GM23338 (cell line): ENCODE measurements around the gene KLF9. TPM values are rescaled to one million over a fixed set of nuclear protein-coding genes. Genes with fewer than 3 reads are reported as not detected.

Source experiments
- ATAC-seq: fragments of 200-7000 bp; cut with Tn5 transposase; 3 replicates; pipeline ENCODE4 v1.9.1; 2020
- DNase-seq: peaks from one replicate; pipeline ENCODE4 v3.0.0-alpha.2; 2015; ENCODE audit warnings: low spot score
- H2AFZ ChIP-seq: fragments of 200-600 bp; sonication (generic); 2 replicates; pipeline ENCODE4 v1.8.0; 2016; ENCODE audit warnings: antibody characterized with exemption, mild to moderate bottlenecking, moderate library complexity
- H3F3A ChIP-seq: fragments of 200-600 bp; sonication (generic); replicated peaks from 2 replicates; pipeline ENCODE4 v1.8.0; 2017; ENCODE audit warnings: antibody characterized with exemption, mixed run types, low read depth
- H3K27ac ChIP-seq: fragments of 200-600 bp; sonication (generic); 2 replicates; pipeline ENCODE4 v1.6.1; 2016; ENCODE audit warnings: low read depth
- H3K27me3 ChIP-seq: fragments of 200-600 bp; sonication (generic); 2 replicates; pipeline ENCODE4 v1.8.0; 2016; ENCODE audit warnings: mild to moderate bottlenecking, mixed run types, moderate library complexity; ENCODE audit not compliant: insufficient read depth
- H3K36me3 ChIP-seq: fragments of 200-600 bp; sonication (generic); 2 replicates; pipeline ENCODE4 v1.8.0; 2016; ENCODE audit warnings: mild to moderate bottlenecking; ENCODE audit not compliant: insufficient read depth
- H3K4me1 ChIP-seq: fragments of 200-600 bp; sonication (generic); 2 replicates; pipeline ENCODE4 v1.8.0; 2016; ENCODE audit warnings: mild to moderate bottlenecking, moderate library complexity; ENCODE audit not compliant: insufficient read depth
- H3K4me2 ChIP-seq: fragments of 200-600 bp; sonication (generic); 2 replicates; pipeline ENCODE4 v1.7.1; 2017; ENCODE audit warnings: mixed run types
- H3K4me3 ChIP-seq: fragments of 200-600 bp; sonication (generic); 2 replicates; pipeline ENCODE4 v1.6.1; 2016; ENCODE audit warnings: mixed run types
- H3K79me2 ChIP-seq: fragments of 200-600 bp; sonication (generic); replicated peaks from 2 replicates; pipeline ENCODE4 v1.8.0; 2017; ENCODE audit warnings: mild to moderate bottlenecking; ENCODE audit not compliant: insufficient read depth
- H3K9me2 ChIP-seq: fragments of 200-600 bp; sonication (generic); 2 replicates; pipeline ENCODE4 v1.8.0; 2017; ENCODE audit not compliant: insufficient read depth
- H4K20me1 ChIP-seq: fragments of 200-600 bp; sonication (generic); replicated peaks from 2 replicates; pipeline ENCODE4 v1.8.0; 2017; ENCODE audit warnings: mild to moderate bottlenecking; ENCODE audit not compliant: insufficient read depth
- H3K27ac Mint-ChIP-seq: 2 replicates; pipeline ENCODE4 v1.8.0; 2020; ENCODE audit warnings: inconsistent platforms, mild to moderate bottlenecking, moderate library complexity, mixed read lengths
- H3K27me3 Mint-ChIP-seq: 3 replicates; pipeline ENCODE4 v1.8.0; 2022; ENCODE audit warnings: low read depth, mild to moderate bottlenecking, moderate library complexity, mixed read lengths, inconsistent platforms; ENCODE audit not compliant: insufficient read depth, poor library complexity
- H3K36me3 Mint-ChIP-seq: 3 replicates; pipeline ENCODE4 v1.8.0; 2021; ENCODE audit warnings: low read depth, mild to moderate bottlenecking, inconsistent platforms, moderate library complexity, mixed read lengths
- H3K4me1 Mint-ChIP-seq: 3 replicates; pipeline ENCODE4 v1.8.0; 2020; ENCODE audit warnings: mild to moderate bottlenecking, inconsistent platforms, mixed read lengths
- H3K4me3 Mint-ChIP-seq: 3 replicates; pipeline ENCODE4 v1.8.0; 2021; ENCODE audit warnings: moderate library complexity, mild to moderate bottlenecking, inconsistent platforms, mixed read lengths
- H3K9me3 Mint-ChIP-seq: 3 replicates; pipeline ENCODE4 v1.8.0; 2020; ENCODE audit warnings: moderate library complexity, mild to moderate bottlenecking, inconsistent platforms, mixed read lengths
- CREB1 ChIP-seq: fragments of 250-450 bp; sonication (Bioruptor Pico); IDR thresholded peaks from 2 replicates; pipeline ENCODE4 v1.5.0; 2020; ENCODE audit warnings: low read depth, mild to moderate bottlenecking, moderate library complexity
- EZH2 ChIP-seq: fragments of 200-600 bp; sonication (generic); IDR thresholded peaks from one replicate; pipeline ENCODE4 v1.8.0; 2017; ENCODE audit warnings: antibody characterized with exemption, mild to moderate bottlenecking, low read depth; ENCODE audit not compliant: unreplicated experiment
- EZH2phosphoT487 ChIP-seq: fragments of 200-600 bp; sonication (generic); IDR thresholded peaks from one replicate; pipeline ENCODE4 v1.8.1; 2018; ENCODE audit warnings: antibody characterized with exemption; ENCODE audit not compliant: unreplicated experiment
- JUNB ChIP-seq: IDR thresholded peaks from one replicate; pipeline ENCODE4 v1.6.1; 2016; ENCODE audit warnings: antibody characterized with exemption; ENCODE audit not compliant: unreplicated experiment
- POLR2AphosphoS5 ChIP-seq: IDR thresholded peaks from 2 replicates; pipeline ENCODE4 v1.6.1; 2016; ENCODE audit warnings: antibody characterized with exemption, low read depth
- STAT1 ChIP-seq: IDR thresholded peaks from one replicate; pipeline ENCODE4 v1.6.1; 2016; ENCODE audit warnings: antibody characterized with exemption; ENCODE audit not compliant: unreplicated experiment
- ZNF114 ChIP-seq: fragments of 250-450 bp; sonication (Bioruptor Pico); IDR thresholded peaks from 2 replicates; pipeline ENCODE4 v1.5.0; 2020; ENCODE audit warnings: mild to moderate bottlenecking, moderate library complexity
- ZNF331 ChIP-seq: fragments of 250-450 bp; sonication (Bioruptor Pico); IDR thresholded peaks from 2 replicates; pipeline ENCODE4 v1.5.0; 2020; ENCODE audit warnings: low read depth, mild to moderate bottlenecking, moderate library complexity
- polyA plus RNA-seq: library from polyadenylated mRNA; unstranded; fragments of >200 nt; fragmentation: Nextera tagmentation; extraction: Ambion mirVana; gene quantifications from 2 replicates; pipeline ENCODE4 v1.2.1, GENCODE V29; 2016
- total RNA-seq: library from RNA; depleted of rRNA; stranded (reverse); fragments of >200 nt; shearing (Covaris generic); gene quantifications from 2 replicates; pipeline ENCODE4 v1.2.3, GENCODE V29; 2014
- TF ChIP-seq, protein P1 (sequence below): IDR thresholded peaks from one replicate; pipeline ENCODE4 v1.6.1; 2018; ENCODE audit warnings: antibody characterized with exemption; ENCODE audit not compliant: unreplicated experiment
- TF ChIP-seq, protein P2 (sequence below): IDR thresholded peaks from 2 replicates; pipeline ENCODE4 v1.6.1; 2016; ENCODE audit warnings: antibody characterized with exemption
- TF ChIP-seq, protein P3 (sequence below): fragments of 250-450 bp; sonication (Bioruptor Pico); IDR thresholded peaks from 2 replicates; pipeline ENCODE4 v1.5.0; 2020; ENCODE audit warnings: mild to moderate bottlenecking, moderate library complexity

The KLF9 gene
- total and polyA plus RNA-seq, 2 experiments from 2014 or later, result 0.58 to 1.5 TPM

DNA sequence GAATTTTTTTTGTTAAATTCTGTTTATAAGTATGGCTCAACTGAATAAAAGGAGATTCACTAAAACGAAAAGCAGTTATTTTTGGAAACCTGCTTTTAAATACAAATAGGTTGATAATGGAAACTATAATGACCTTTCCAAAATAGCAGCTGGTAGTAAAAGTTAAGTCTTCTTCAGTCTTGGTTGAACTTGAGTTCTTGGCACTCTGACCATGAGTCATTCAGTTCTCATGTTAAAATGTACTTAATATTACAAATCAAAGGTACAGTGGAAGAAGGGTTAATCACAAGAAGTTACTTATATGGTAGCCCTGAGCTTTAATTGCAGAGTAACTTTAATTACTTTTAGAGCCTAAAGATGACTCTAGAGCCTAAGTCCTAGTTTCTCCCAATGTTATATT, 62.1 kb downstream of the KLF9 start (continued):
- TF ChIP-seq, protein P1, sequence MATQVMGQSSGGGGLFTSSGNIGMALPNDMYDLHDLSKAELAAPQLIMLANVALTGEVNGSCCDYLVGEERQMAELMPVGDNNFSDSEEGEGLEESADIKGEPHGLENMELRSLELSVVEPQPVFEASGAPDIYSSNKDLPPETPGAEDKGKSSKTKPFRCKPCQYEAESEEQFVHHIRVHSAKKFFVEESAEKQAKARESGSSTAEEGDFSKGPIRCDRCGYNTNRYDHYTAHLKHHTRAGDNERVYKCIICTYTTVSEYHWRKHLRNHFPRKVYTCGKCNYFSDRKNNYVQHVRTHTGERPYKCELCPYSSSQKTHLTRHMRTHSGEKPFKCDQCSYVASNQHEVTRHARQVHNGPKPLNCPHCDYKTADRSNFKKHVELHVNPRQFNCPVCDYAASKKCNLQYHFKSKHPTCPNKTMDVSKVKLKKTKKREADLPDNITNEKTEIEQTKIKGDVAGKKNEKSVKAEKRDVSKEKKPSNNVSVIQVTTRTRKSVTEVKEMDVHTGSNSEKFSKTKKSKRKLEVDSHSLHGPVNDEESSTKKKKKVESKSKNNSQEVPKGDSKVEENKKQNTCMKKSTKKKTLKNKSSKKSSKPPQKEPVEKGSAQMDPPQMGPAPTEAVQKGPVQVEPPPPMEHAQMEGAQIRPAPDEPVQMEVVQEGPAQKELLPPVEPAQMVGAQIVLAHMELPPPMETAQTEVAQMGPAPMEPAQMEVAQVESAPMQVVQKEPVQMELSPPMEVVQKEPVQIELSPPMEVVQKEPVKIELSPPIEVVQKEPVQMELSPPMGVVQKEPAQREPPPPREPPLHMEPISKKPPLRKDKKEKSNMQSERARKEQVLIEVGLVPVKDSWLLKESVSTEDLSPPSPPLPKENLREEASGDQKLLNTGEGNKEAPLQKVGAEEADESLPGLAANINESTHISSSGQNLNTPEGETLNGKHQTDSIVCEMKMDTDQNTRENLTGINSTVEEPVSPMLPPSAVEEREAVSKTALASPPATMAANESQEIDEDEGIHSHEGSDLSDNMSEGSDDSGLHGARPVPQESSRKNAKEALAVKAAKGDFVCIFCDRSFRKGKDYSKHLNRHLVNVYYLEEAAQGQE, result no peak
- TF ChIP-seq CREB1 (CRISPR knock-in tag), result no peak
- no peak for TF ChIP-seq JUNB
- TF ChIP-seq ZNF331 (CRISPR knock-in tag), result no peak

DNA sequence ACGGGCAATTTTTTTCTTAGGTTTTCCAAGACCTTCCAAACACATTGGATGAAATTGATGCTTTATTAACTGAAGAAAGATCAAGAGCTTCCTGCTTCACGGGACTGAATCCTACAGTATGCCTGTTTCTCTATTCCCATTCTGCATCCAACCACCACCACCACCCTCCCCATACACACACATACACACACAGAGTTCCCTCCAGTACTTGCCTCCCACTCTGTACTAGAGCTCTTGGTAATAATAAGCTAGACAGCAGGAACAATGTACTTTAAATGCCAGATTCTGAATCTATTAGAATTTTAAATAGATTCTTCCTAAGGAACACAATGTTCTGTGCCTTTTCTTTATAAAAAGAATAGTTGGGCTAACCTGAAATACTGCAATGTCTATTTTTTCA, 67.4 kb downstream of the KLF9 start:
- Histone ChIP-seq H3F3A (no peaks in the 10 kb centered on the region), H4K20me1 (no peaks in the 10 kb centered on the region), H2AFZ (no peak overlapping the region), H3K9me2 (no peaks in the 10 kb centered on the region), H3K4me3 (no peak overlapping the region), H3K4me2 (no peak overlapping the region), H3K27me3 (no peaks in the 10 kb centered on the region), H3K79me2 (no peaks in the 10 kb centered on the region), H3K4me1 (no peaks in the 10 kb centered on the region), H3K27ac (no peak overlapping the region), H3K36me3 (peaks cover 22% of the 10 kb centered on the region; the same call in 1 of the 2 replicates)
- Mint-ChIP-seq H3K4me1 (no peaks in the 10 kb centered on the region), H3K27ac (no peak overlapping the region), H3K4me3 (no peak overlapping the region), H3K9me3 (no peaks in the 10 kb centered on the region), H3K27me3 (no peaks in the 10 kb centered on the region), H3K36me3 (peaks cover 28% of the 10 kb centered on the region; the same call in 2 of the 3 replicates)
- no peak for DNase-seq
- no peak for ATAC-seq
- TF ChIP-seq CREB1 (CRISPR knock-in tag) (no peak), ZNF114 (CRISPR knock-in tag) (no peak), EZH2phosphoT487 (no peak), JUNB (no peak), ZNF331 (CRISPR knock-in tag) (no peak), POLR2AphosphoS5 (no peak), EZH2 (no peak), STAT1 (no peak)
- TF ChIP-seq, protein P1, result no peak
- TF ChIP-seq, protein P2, sequence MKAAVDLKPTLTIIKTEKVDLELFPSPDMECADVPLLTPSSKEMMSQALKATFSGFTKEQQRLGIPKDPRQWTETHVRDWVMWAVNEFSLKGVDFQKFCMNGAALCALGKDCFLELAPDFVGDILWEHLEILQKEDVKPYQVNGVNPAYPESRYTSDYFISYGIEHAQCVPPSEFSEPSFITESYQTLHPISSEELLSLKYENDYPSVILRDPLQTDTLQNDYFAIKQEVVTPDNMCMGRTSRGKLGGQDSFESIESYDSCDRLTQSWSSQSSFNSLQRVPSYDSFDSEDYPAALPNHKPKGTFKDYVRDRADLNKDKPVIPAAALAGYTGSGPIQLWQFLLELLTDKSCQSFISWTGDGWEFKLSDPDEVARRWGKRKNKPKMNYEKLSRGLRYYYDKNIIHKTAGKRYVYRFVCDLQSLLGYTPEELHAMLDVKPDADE, result no peak
- TF ChIP-seq, protein P3, sequence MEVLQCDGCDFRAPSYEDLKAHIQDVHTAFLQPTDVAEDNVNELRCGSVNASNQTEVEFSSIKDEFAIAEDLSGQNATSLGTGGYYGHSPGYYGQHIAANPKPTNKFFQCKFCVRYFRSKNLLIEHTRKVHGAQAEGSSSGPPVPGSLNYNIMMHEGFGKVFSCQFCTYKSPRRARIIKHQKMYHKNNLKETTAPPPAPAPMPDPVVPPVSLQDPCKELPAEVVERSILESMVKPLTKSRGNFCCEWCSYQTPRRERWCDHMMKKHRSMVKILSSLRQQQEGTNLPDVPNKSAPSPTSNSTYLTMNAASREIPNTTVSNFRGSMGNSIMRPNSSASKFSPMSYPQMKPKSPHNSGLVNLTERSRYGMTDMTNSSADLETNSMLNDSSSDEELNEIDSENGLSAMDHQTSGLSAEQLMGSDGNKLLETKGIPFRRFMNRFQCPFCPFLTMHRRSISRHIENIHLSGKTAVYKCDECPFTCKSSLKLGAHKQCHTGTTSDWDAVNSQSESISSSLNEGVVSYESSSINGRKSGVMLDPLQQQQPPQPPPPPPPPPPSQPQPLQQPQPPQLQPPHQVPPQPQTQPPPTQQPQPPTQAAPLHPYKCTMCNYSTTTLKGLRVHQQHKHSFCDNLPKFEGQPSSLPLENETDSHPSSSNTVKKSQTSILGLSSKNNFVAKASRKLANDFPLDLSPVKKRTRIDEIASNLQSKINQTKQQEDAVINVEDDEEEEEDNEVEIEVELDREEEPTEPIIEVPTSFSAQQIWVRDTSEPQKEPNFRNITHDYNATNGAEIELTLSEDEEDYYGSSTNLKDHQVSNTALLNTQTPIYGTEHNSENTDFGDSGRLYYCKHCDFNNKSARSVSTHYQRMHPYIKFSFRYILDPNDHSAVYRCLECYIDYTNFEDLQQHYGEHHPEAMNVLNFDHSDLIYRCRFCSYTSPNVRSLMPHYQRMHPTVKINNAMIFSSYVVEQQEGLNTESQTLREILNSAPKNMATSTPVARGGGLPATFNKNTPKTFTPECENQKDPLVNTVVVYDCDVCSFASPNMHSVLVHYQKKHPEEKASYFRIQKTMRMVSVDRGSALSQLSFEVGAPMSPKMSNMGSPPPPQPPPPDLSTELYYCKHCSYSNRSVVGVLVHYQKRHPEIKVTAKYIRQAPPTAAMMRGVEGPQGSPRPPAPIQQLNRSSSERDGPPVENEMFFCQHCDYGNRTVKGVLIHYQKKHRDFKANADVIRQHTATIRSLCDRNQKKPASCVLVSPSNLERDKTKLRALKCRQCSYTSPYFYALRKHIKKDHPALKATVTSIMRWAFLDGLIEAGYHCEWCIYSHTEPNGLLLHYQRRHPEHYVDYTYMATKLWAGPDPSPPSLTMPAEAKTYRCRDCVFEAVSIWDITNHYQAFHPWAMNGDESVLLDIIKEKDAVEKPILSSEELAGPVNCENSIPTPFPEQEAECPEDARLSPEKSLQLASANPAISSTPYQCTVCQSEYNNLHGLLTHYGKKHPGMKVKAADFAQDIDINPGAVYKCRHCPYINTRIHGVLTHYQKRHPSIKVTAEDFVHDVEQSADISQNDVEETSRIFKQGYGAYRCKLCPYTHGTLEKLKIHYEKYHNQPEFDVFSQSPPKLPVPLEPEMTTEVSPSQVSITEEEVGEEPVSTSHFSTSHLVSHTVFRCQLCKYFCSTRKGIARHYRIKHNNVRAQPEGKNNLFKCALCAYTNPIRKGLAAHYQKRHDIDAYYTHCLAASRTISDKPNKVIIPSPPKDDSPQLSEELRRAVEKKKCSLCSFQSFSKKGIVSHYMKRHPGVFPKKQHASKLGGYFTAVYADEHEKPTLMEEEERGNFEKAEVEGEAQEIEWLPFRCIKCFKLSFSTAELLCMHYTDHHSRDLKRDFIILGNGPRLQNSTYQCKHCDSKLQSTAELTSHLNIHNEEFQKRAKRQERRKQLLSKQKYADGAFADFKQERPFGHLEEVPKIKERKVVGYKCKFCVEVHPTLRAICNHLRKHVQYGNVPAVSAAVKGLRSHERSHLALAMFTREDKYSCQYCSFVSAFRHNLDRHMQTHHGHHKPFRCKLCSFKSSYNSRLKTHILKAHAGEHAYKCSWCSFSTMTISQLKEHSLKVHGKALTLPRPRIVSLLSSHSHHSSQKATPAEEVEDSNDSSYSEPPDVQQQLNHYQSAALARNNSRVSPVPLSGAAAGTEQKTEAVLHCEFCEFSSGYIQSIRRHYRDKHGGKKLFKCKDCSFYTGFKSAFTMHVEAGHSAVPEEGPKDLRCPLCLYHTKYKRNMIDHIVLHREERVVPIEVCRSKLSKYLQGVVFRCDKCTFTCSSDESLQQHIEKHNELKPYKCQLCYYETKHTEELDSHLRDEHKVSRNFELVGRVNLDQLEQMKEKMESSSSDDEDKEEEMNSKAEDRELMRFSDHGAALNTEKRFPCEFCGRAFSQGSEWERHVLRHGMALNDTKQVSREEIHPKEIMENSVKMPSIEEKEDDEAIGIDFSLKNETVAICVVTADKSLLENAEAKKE (CRISPR knock-in tag), result no peak
